ENCODE results near the gene ABCA1.
"Not testable (repeated sequence)": the region's sequence is repeated elsewhere in the genome, so short reads cannot be mapped to it uniquely, and the experiment has no call there.

Gene ABCA1, protein sequence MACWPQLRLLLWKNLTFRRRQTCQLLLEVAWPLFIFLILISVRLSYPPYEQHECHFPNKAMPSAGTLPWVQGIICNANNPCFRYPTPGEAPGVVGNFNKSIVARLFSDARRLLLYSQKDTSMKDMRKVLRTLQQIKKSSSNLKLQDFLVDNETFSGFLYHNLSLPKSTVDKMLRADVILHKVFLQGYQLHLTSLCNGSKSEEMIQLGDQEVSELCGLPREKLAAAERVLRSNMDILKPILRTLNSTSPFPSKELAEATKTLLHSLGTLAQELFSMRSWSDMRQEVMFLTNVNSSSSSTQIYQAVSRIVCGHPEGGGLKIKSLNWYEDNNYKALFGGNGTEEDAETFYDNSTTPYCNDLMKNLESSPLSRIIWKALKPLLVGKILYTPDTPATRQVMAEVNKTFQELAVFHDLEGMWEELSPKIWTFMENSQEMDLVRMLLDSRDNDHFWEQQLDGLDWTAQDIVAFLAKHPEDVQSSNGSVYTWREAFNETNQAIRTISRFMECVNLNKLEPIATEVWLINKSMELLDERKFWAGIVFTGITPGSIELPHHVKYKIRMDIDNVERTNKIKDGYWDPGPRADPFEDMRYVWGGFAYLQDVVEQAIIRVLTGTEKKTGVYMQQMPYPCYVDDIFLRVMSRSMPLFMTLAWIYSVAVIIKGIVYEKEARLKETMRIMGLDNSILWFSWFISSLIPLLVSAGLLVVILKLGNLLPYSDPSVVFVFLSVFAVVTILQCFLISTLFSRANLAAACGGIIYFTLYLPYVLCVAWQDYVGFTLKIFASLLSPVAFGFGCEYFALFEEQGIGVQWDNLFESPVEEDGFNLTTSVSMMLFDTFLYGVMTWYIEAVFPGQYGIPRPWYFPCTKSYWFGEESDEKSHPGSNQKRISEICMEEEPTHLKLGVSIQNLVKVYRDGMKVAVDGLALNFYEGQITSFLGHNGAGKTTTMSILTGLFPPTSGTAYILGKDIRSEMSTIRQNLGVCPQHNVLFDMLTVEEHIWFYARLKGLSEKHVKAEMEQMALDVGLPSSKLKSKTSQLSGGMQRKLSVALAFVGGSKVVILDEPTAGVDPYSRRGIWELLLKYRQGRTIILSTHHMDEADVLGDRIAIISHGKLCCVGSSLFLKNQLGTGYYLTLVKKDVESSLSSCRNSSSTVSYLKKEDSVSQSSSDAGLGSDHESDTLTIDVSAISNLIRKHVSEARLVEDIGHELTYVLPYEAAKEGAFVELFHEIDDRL (N-terminal part only)

DNA sequence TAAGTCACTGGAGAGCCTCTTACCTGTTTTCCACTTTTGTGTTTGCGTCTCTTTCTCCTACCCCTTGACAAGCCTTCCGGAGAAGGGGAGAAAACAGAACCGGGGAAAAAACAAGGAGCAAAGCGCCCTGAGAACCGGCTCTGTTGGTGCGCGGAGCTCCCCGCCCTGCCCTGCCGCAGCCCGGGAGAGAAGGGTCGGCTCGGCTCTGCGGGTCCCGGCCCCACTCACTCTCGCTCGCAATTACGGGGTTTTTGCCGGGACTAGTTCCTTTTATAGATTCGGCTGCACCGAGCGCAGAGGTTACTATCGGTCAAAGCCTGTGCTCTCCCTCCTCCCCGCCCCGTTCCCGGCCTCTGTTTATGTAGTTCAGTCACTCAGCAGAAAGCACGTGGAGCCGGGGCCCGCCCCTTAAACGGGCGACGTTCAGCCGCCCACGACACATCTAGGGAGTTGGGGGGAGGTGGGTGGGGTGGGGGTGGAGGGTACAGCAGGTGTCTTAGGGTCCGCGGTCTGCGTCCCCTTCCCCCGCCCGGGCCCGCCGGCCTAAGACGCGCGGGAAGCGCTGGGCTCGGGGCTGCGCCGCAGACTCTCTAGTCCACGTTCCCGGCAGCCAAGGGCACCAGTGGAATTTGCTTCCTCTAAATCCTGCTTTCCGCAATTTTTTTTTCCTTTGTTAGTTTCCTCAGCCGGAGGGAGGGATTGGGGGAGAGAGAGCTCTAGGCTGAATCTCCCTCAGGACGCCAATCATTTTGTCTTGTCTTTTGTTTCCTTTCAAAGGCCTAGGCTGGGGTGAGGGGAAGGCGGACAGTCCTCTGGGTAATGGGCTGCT, at the start of gene ABCA1:
Gene ABCA1, minus strand, starts transcription at position 244 of the 829 bp plus-strand sequence. CDS start 24,476 bp downstream, outside the sequence.
- peak; percentile 77 for DNase-seq (ENCODE audit: low read depth)

DNA sequence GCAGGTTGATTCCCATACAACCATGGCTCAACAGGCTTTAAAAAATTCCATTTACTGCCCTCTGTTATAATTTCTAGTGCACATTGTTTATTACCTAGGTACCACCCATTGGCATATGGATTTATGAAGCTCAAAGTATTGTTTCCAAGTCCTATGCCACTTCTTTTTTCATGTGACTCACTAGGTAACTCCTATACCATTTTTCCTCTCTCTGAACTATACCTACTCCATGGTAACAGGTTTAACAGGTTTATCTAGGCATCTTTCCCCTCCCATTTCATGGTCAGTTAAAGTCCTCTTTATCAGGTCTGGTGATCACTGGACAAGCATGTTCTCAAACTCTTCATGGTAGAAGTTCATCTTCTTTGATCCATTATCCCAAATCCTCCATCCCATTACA, 49.6 kb upstream of the ABCA1 start:
- no peak for DNase-seq (ENCODE audit: low read depth)

DNA sequence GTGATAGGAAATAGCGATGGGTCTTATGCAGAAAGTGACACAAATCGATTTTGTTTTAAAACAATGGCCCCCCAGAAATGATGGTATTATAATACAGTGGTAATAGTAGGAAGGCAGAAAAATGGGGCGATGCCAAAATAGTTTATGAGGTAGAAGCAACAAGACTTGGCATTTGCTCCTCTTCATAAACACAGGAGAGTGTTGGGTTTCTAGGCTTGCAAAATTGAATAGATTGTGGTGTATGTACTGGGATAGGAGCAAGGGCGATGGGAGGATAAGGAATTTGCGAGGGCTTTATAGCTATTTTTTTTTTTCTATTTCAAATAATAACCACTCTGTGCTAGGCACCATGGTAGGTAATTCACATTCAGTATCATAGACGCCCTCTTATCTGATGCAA, 49.2 kb upstream of the ABCA1 start:
- no peak for DNase-seq (ENCODE audit: low read depth)

DNA sequence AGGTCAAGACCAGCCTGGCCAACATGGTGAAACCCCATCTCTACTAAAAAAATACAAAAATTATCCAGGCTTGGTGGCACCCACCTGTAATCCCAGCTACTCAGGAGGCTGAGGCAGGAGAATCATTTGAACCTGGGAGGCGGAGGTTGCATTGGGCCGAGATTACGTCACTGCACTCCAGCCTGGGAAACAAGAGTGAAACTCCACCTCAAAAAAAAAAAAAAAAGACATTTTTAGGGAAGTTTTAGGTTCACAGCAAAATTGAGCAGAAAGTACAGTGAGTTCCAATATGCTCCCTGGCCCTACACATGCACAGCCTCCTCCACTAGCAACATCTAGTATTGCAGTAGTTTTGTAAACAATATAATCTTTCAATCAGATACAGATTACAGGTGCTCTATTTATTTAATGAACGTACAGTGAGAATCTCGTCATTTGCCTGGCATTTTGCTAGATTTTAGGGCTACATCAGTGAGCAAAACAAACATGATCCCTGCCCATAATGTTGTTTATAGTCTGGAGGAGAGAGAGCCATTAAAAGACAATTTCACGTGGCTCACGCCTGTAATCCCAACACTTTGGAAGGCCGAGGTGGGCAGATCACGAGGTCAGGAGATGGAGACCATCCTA, 48.1 kb upstream of the ABCA1 start:
- not testable (repeated sequence) for DNase-seq (ENCODE audit: low read depth)

DNA sequence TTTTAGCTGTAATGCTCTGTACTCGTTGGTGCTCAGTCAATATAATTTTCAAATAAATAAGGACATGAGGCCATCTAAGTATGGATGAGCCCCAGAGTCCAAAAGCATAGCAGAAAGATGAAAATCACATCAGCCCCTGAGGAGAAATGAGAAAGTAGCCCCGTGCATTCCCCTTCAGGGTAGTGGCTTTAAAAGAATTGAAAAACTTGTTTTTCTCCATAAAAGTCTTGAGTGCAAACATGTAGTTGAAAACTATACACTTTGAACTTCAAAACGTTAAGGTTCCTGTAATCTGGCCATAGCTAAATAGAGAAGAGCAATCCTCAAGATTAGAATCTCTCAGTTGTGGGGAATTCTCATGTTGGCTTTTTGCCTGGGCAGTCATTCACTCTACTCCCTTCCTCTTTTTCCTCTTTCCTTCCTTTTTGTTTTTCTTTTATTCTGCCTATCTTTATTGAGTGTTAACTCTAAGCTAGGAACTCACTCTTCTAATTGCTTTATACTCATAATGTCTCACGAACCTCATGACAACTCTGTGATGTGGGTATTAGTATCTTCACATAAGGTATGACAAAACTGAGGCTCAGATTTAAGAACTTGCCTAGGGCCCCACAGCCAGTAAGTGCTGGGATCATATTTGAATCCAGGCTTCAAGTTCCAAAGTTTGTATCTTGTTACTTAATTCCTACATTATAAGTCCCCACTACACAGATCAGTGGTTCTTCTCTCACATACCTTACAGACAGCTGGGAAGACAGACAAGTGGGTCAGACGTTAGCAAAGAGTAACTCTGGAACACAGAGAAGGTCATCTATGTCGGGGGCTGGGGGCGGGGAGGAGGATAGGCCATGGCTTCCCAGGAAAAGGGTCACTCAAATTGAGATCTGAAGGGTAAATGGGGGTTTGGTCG, 46.4 kb upstream of the ABCA1 start:
- no peak for DNase-seq (ENCODE audit: low read depth)

DNA sequence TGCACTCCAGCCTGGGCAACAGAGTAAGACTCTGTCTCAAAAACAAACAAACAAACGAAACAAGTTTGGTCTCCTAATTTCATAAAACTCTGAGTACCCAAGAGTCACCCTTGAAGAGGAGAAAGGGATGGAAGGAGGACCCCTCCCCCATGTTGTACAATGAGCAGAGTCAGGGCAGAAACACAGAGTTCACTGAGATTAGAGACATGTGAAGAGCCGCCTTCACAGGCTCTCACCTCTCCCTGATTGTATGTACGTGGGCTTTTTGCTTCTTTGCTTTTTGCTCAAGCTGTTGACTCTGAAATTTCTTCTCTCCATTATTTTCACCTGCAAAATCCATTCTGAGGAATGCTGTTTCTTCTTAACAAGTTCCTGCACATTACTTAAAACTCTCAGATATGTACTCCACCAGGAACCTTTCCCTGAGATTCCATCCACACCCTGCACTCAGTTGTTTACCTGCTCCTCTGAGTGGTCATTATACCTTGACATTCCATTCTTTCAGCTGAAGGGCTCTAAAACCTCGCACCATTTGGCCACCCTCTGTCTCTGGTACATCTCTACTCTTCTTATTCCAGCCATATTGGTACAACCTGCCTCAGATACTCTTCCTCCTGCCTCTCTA, 44.4 kb upstream of the ABCA1 start:
- no peak for DNase-seq (ENCODE audit: low read depth)

DNA sequence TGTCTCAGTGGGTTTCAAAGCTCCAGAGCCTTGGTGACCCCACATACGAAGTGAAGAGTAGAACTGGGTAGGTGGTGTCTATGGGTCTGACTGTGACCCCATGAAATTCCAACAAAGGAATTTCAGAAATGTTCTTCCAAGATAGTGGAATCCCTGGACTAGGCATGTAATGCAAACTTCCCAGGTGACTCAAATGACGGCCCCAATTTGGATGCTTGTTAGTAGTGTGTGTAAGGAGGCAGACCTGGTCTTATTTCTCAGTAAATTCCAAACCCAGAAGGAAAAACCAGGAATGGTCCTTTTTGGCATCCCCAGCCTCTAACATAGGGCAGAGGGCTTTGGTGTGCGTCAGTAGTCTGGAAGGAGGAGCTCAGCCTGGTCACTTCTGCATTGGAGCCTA, 43.6 kb upstream of the ABCA1 start:
- DNase-seq (ENCODE audit: low read depth) = no peak

DNA sequence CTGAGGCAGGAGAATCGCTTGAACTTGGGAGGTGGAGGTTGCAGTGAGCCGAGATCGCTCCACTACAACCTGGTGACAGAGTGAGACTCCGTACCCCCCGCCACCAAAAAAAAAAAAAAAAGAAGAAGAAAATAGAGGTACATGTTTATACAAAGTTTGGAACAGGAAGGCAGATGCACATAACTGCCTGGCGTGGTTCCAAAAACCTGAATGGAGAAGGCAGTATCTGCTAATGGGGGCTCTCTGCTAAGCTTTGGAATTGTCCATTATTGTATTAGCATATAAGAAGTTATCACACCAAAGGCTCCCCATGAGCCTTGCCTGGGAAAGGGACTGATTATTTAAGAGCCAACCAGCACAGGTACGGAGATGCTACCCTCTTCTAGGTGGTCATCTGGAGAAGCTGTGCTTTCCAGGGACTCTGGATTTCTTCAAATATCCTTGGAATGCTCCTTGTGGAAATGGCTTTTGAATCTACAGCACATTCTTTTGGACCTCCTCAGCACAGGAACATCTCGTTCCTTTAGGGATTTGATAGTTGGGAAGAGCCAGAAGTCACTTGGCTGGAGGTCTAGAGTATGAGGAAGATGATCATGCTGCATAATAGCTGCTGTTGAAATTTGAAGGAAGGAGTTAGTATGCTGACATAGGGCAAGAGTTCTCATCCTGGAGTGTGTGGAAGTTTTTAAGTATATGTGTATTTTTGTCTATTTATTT, 42.5 kb upstream of the ABCA1 start:
- DNase-seq (ENCODE audit: low read depth) = no peak

DNA sequence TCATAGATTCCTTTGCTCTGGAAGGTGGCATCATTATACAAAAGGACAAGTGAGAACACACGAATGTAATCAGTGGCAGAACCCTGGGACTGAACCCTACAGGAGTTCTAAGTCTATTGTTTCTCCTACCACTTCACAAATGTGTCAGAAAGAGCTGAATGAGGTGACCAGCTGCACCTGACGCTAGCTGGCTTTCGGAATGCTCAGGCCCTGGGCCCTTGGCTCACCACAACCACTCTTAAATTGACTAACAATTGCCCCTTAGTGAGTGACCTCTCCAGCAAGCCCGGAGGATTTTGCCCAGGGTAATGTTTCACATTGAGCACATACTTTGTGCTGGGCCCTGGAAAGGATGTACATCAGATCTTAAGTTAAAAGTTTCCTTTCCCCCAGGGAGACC, 41.2 kb upstream of the ABCA1 start:
- DNase-seq (ENCODE audit: low read depth) = no peak

DNA sequence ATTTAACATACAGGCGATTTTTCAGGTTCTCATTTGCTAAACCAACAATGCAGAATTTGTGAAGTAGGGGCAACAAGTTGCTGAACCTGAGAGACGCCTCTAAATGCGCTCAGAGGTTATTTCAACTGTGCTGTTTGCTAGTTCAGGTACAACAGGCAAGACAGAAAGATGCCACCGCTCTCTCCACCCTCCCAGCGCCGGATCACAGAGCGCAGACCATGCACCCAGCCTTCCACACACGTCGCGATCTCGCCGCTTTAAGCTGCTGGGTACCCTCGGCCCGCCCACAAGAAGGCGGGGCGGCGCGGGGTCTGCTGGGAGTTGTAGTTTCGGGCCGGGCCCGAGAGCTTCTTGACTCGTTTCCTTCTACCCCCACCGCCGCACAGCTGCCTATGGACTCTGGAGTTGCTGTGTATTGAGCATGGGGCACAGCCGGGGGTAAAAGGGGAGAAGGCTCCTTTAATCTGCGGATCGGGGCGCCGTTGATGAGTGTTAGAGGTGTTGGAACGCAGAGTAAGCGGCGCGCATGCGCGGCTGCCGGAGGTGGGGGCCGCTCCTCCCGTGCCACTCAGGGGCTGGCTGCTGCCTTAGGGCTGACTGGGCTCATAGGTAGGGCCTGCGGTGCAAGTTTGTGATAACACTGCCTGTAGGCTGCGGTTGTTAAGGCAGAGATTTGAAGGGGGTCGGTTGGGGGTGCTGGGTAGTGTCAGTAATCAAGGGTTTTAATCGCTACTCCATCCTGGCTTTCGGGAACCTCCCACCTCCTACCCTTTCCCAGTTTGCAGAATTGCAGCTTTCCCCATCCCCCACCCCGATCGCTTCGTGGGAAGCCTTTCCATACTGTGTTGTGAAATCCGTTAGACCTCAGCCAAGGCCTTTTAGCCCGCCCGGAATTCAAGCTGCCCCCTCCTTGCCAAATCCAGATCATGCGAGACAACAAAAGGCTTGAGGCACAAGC, 40.3 kb upstream of the ABCA1 start:
- DNase-seq (ENCODE audit: low read depth) = peak; percentile 84

DNA sequence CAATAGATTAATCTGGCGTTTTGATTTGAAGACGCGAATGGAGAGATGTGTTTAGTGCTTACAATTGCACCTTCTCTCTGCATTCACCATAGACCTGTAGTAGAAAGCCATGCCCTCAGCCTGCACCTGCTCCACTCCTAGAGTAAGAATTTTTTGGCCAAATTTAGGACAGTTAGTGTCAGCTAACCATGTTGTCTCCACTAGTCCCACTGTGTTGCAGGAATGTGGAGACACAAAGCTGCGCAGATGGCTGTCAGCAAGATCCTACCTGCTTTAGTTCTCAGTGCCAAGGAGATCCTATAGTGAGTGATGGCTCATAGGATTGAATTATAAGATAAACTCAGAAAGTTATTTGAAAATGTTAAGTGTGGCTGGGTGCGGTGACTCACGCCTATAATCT, 35.1 kb upstream of the ABCA1 start:
- DNase-seq (ENCODE audit: low read depth) = no peak

DNA sequence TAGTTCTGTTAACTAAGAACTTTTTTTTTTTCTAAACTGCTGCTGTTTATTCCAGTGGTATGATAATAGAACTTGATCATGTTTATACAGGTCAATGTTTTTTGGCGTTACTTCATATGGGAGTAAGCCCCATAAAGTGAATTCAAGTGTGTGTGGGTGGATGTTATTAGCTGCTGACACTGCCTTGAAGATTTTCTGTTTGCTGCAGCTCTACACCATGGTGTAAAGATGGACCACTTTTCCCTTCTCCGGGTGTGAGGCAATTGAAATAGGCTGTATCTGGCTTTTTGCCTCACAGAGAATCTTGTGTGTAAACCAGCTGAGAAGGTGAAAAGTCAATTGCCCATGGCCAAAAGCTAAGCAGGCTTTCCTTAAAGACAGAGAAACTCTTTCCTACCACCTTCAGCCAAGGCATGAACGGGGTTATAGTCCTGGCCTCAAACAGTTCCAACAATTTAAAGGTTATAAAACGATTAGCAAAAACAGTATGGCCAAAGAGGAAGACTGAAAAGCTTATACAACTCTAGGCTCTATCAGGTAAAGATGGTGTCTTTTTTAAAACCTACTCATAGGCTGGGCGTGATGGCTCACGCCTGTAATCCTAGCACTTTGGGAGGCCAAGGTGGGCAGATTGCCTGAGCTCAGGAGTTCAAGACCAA, 33.9 kb upstream of the ABCA1 start:
- no peak for DNase-seq (ENCODE audit: low read depth)

DNA sequence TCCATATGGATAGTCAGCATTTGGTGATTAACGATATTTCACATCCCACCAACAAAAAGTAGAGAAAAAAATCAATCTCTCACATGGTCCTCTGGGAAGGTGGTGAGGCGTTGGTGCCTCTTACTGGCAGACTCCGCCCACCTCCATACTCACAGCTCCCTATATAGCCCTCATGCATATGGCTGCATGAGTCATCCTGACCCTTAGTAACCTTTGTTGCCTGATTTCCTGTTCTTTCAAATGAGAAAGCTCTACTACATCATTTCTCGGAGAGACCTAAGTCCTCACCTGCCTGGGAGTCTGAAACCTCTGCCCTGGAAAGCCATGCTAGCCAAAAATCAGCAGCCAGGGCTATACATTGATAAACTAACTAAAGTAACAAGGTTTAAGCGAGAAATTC, 33.3 kb upstream of the ABCA1 start:
- no peak for DNase-seq (ENCODE audit: low read depth)

DNA sequence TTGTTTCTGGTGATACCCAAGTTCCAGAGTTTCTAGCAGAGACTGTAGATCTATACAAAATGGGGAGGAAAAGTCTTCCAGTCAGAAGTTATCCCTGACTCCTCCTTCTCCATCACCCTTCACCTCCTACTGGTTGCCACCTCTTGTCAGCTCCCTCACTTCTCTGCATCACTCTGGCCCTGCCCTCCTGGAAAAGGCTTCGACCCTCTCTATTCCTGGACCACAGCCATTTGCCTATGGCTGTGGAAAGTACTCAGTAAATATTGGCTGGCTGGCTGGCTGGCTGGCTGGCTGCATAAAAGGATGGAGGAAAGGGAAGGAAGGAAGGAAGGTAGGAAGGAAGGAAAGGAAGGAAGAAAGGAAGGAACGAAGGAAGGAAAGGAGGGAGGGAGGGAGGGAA, 32.7 kb upstream of the ABCA1 start:
- no peak for DNase-seq (ENCODE audit: low read depth)

DNA sequence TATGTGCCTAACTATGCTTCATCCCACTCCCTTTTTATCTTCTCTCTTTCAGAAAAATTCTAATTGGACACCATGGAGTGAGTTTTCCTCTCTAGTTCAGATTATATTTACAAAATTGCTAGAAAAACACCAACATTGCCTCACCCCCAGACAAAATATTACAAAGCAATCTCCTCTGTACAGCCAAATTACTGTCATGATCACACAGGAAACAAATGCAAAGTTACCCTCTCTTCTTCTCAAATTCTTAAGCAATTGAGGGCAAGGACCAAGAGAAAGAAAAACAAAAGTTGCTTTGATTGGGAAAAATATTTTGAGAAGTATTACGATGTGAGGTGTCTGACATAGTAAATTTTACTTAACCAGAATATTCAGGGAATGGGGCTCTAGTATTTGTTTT, 30.8 kb upstream of the ABCA1 start:
- no peak for DNase-seq (ENCODE audit: low read depth)

DNA sequence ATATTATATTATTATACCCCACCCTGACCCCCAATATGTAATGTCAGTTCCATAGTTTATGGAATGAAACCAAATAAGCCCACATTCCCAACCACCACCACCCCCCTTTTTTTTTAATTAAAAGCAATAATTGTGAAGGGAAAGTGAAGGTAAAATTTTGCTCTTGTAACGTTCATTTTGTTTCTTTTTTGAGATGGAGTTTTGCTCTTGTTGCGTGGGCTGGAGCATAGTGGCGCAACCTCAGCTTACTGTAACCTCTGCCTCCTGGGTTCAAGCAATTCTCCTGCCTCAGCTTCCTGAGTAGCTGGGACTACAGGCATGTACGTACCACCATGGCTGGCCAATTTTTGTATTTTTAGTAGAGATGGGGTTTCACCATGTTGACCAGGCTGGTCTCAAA, 30.1 kb upstream of the ABCA1 start:
- not testable (repeated sequence) for DNase-seq (ENCODE audit: low read depth)

DNA sequence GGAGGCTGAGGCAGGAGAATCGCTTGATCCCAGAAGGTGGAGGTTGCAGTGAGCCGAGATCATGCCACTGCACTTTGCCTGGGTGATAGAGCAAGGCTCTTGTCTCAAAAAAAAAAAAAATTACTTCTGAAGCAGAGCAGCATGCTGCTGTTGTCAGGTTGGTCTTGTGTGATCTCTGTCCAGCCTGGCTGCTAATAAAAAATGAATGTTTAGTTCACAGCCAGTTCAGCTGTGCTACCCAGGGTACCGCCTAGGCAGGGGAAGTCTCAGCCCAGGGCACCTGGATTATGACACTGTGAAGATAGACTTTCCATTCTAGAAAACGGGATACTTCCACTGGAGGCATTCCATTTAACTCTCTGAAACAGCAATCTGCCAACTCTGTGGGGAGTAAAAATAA, 23.5 kb upstream of the ABCA1 start:
- DNase-seq (ENCODE audit: low read depth) = no peak
